NCI-H146 (cell line): ENCODE results near the gene ANKRD12.
"Not testable (repeated sequence)": the region's sequence is repeated elsewhere in the genome, so short reads cannot be mapped to it uniquely, and the experiment has no call there.

Source experiments
- DNase-seq: peaks from one replicate; lab custom pipeline; 2025; lab: John Stamatoyannopoulos, UW

The ANKRD12 gene

DNA sequence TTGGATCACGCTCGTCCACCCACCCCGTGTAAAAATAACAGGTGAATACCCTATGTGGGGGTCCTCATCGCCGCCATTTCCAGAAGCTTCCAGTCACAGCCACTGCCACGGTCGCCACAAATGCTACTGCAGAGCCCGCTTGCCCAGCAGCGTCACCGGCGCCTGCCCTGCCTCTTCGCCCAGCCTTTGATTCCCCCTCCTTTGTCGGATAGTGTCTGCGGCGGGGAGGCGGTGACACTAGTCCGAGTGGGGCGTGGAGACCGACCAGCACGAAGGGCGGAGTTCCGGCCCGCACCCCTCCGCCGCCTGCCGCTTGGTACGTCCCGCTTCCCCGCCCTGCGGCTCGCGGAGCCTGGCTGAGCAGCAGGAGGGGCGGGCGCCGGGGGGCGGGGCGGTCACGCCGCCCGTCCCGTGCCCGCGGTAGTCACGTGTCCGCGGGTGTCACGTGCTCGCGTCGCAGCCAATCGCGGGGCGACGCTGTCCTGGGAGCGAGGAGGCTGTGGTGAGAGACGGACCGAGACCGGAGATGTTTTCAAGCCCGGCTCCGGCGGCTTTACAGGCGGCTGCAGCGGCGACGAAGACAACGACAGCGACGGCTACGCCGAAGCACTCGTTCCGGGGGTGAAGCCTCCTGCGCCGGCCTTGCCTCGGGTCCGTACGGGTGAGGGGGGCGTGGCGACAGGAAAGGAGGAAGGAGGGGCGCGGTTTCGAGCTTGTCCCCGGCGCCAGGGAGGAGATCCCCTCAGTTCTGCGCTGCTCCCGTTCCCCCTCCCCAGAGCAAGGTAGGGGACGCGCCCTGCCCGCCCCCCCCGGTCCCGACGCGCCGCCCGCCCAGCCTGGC, at the start of gene ANKRD12:
TSS of gene ANKRD12 (plus strand) at position 467 of the 841 bp plus-strand sequence. CDS start 45,652 bp downstream, outside the sequence.
- DNase-seq = peak; percentile 99

DNA sequence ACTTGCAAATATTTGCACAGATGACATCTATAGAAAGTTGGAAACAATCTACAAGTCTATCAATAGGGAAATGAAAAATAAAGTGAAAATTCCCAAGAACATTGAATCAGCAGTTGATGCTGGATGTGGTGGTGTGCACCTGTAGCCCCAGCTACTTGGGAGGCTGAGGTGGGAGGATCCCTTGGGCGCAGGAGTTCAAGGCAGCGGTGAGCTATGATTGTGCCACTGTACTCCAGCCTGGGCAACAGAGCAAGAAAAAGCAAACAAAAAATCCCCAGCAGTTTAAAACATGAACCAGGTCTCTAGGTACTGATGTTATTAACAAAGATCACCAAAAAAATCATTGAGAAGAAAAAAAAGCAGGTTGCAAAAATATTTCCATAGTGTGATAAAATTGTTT, 49.4 kb upstream of the ANKRD12 start:
- DNase-seq = no peak

DNA sequence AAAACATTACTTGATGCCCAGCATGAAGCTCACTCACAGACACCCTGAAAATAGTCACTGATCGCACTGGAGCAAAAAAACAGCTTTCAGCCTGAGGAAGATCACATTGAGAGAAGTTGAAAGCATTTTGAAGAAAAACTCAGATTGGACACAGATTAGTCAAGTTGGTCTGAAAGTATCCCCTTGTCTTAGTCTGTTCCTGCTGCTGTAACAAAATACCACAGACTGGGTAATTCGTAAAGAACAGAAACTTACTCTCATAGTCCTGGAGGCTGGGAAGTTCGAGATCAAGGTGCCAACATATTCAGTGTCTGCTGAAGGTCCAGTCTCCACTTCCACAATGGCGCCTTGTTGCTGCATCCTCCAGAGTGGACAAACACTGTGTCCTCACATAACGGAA, 48.3 kb upstream of the ANKRD12 start:
- DNase-seq = no peak

DNA sequence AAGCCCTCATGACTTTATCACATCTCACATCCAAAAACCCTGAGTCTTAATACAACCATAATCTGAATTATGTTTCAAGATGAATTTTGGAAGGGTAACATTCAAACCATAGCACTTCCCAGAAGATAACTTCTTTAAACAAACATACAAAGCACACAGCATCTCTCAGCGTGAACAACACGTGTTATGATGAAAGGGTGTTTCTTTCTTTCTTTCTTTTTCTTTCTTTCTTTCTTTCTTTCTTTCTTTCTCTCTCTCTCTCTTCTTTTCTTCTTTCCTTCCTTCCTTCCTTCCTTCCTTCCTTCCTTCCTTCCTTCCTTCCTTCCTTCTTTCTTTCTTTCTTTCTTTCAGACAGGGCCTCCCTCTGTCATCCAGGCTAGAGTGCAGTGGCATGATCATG, 47.9 kb upstream of the ANKRD12 start:
- DNase-seq = not testable (repeated sequence)

DNA sequence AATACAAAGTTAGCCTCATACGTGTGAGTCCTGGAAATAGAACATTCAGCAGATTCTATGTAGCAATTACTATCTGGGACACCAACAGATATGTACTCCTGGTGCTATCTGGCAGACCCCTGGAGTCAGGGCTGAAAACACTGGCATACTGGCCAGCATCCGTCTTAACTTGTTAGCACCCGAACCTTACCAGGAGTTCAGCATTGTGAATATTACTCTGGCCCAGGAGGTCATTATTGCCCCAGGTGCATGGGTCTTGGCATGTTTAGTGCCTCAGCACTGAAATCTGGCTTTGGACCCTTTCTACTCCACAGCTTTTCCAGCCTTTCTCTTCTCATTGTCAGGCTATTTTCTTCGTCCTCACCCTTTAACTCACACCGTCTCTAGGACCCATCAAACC, 46.0 kb upstream of the ANKRD12 start:
- no peak for DNase-seq

DNA sequence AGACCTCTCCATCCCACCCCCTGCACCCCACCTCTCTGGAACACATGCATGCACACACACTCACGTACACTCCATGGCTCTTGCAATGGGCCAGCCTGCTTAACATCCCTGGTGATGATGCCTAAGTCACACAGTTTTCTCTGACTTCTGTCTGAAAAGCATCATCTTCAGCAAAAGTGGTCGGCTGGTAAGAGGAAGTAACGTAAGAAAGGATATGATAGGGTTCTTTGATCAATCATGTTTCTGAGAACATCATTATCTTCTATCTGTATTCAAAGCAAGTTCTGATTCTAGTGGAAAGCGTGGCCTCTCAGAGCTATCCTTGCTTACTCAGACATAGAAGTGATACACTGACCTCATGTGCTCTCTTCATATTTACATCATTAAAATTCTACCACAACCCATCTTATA, 45.5 kb upstream of the ANKRD12 start:
- no peak for DNase-seq

DNA sequence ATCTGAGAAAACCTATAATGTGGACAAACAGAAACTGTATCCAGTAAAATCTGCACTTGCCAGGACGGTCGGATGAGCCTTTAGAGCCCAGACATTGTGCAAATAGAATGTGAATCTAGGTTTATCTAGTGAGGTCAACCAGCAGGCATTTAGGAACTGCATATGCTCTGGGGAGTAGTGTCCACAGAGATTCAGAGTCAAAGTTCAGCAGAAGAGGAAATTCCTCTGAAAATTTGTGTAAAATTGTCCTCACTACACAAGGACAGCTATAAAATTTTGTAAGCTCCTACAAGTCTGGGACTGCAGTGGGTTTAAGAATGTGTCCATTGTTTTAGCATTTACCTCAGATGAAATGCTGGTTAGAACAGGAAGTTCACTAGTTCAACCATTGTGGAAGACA, 43.9 kb upstream of the ANKRD12 start:
- DNase-seq = no peak

DNA sequence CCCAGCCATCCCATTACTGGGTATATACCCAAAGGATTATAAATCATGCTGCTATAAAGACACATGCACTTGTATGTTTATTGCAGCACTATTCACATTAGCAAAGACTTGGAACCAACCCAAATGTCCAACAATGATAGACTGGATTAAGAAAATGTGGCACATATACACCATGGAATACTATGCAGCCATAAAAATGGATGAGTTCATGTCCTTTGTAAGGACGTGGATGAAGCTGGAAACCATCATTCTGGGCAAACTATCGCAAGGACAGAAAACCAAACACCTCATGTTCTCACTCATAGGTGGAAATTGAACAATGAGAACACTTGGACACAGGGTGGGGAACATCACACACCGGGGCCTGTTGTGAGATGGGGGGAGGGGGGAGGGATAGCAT, 43.5 kb upstream of the ANKRD12 start:
- DNase-seq = not testable (repeated sequence)

DNA sequence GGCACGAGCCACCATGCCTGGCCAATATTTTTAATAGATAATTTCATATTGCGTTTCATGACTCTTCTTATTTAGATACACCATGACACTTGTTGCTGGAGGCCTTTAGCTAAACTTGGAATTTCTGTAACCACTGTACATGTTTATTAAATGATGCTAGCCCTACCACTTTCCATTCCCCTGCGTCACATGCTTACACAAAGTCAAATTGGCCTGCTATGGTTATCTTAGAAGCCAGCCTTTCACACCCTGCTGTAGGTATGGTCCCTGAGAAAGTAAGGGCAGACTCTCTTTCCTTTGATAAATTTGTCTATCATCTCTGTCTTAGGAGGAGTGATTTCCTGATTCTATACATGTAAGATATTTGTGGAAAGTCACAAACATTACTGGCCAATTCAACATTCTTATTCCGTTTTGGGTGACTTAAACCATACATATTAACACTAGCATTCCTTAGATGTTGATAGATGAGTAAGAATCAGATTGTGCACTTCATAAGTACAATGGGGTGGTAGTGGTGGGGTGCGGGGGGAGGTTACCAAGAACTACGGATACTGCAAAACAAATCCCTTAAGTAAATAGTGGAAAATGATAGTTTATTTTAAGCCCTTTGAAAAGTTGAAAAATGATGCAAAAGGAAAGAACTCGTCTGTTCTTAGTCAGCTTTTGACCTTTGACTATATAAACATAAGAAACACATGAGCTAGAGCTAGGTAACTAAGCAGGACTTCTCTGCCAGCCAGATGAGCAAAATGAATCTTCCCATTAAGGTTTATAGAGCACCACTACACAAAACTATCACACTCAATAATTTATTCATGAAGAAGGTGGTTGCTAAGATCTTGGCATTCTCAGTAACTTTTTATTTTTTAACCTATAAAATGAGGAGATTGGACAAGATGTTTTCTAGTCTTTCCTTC, 42.0 kb upstream of the ANKRD12 start:
- DNase-seq = no peak

DNA sequence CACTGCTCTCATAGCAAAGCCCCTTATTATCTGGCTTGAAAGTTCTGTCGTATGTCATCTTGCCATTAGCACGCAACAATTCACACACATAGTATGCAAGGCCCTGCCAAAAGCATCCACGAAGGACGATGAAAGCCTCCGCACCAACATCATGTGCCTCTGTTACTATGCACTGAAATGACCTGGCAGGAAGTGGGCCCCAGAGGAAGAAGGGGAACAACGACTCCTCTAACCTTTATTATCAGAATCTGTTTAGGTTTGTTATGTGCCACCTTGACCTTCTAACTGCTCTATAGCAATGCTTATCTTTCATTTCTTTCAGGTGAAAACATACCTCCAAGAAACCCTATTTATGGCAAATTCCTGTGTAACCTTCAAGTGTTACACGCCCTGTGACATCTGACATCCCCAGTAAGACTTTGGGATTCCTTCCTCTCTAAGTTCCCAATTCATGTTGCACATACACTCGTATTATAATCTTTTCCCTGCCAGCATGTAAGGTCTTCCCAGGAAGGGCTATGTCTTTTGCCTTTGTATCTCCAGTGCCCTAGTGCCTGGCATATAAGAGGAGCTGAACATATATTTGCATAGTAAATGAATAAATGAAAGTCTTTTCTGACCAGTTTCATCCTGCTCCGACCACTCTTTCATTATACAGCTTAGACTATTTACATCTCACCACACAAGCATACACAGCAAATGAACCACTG, 41.1 kb upstream of the ANKRD12 start:
- no peak for DNase-seq

DNA sequence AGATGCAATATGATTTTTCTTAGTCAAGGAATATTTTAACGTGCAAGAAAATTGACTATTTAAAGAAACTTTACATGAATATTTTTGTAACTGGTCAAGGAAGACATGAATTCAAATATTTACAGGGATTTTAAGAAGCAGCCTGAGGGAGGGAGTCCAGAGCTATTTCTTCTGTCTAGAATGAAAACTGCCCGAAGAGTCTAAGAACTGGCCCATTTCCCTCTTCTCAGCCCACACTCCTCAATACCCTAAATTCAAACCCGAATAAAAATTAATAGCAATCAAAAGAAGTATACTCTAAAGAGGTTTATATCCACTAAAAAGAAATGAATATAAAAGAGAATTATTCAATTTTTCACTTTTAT, 40.6 kb upstream of the ANKRD12 start:
- DNase-seq = no peak

DNA sequence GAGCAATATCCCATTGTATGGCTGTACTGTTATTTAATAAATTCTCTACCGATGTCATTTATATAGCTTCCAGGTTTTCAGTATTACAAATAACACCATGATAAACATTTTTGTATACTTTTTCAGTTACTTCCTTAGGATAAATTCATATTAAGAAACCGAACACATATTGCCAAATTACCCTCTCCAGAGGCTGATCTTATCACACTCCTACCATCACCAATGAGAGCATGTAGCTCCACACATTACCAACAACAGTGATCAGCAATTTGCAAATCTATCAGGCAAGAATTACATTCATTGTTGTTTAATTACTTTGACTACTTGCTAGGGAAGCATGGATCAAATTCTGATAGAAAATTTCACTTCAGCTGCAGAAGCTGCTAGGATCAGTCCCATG, 39.9 kb upstream of the ANKRD12 start:
- no peak for DNase-seq

DNA sequence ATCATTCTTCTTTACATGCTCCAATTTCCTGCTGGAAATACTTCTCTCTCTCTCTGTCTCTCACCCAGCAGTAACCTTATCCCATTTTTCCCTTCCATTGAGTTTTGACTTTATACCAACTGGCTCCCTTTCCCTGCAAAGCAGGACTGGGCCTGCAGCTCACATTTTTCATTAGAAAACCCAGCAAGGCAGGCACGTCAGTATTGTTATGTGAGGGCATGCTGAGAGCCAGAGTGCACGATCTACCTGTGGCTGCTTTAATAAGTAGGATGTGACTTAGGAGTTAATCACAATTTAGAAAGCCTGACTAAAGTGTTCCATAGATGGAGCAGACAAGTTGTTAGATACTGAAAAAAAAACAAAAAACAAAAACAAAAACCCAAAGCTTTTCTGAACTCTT, 39.2 kb upstream of the ANKRD12 start:
- no peak for DNase-seq

DNA sequence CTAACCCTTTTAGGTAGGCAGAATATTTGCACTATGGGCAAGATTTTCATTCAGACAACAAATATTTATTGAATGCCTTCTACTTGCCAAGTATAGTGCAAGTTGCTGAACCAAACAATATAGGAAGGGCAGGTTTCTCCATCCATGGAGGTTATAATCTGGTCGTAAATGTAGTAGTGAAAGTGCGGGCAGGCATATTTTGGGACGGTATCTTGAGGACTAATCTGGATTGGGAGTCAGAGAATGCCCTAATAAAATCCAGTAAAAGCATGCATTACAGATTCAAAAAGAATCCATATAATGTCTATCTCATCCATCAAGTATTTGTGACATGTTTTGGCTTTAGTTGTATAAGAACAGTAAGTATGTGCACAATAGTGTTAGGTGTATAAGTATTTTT, 35.8 kb upstream of the ANKRD12 start:
- no peak for DNase-seq

DNA sequence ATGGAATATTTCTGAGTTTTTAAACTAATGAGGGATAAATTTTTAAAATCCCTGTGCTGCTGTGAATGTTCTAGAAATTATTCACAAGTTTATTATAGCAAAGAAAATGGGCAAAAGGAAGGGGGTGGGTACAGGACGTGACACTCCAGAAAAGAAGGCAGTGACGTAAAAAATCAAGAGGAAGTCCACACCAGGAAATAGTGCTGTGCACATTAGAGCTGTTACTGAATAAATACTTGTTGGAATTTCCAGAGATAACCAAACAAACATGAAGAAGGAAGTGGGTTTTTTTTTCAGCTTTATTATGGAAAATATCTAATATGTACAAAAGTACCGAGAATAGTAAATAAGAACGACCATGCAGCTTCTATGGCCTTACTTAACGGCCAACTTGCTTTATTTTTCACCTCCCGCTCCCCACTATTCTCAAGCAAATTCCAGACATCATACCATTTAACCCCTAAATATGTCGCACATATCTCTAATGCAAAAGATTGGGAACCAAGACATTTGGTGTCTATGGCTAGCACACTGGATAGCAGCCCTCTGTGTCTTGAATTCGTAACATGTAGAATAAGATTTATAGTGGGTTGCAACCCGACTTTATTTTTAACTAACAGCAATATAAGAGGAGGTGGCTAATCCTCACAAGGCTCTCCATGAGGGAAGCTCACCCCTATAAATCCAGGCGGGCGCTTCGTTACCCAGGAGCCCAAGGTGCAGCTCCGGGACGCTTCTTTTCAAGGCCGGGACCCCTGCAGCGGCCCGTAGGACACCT, 34.7 kb upstream of the ANKRD12 start:
- DNase-seq = peak; percentile 50

DNA sequence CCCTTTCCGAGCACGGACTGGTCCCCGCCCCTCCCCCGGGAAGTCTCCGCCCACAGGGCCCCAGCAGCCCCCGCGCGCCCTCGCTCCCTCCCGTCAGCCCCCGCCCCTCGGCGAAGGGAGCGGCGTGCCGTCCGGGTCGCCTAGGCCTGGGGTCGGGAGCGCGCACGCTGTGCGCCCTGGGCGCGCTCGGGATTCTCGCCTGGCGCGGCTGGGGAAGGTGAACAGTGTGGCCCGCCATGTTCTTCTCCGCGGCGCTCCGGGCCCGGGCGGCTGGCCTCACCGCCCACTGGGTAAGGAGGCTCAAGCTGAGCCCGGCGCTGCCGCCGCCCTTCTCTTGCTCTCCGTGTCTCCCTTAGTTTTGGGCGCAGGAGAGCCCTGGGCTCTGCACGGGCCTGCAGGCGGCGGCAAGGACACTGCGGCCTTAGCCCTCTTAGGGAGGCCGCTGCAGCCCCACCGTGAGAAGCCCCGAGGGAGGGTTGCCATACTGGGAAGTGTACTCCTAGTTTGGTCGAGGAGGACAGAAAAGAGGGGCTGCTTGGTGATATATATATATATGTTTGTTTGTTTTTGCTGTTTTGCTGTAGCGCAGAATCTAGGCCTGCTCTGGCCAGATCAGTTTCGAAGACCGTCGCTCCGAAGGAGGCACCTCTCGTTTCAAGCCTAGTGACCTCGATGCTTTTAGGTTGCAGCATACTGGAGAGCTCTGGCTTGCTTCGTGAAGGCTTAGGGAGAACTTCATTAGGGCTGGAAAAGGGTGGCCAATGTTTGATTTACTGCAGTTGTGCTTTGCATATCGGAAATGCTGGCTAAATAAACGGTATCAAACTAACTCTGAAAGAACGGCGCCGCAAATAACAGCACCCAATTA, 33.8 kb upstream of the ANKRD12 start, which contains the start of gene NDUFV2:
TSS of gene NDUFV2 (plus strand) at position 192 of the 868 bp plus-strand sequence. CDS start at position 237, 45 bp downstream.
- peak; percentile 99 for DNase-seq

DNA sequence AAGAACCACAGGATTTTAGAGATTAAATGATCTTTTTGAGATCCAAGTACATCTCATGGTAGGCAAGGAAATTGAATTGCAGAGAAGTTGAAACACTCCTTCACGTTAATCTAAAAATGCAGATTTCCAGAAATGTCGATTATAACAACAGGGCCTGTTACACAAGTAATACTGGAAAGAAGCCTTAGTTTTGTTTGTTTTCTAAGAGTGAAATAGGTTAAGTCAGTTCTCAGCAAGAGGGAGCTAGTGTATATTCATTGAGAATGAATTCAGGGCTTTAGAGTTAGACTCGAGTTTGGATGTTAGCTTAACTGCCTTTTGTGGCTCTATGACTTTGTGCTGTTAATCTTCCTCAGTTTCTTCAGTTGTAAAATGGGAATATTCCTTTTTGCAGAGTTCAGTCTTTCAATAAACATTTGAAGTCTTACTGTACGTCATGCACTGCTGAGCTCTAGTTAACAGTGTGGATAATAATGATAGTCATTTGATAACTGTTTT, 33.2 kb upstream of the ANKRD12 start:
- DNase-seq = no peak

DNA sequence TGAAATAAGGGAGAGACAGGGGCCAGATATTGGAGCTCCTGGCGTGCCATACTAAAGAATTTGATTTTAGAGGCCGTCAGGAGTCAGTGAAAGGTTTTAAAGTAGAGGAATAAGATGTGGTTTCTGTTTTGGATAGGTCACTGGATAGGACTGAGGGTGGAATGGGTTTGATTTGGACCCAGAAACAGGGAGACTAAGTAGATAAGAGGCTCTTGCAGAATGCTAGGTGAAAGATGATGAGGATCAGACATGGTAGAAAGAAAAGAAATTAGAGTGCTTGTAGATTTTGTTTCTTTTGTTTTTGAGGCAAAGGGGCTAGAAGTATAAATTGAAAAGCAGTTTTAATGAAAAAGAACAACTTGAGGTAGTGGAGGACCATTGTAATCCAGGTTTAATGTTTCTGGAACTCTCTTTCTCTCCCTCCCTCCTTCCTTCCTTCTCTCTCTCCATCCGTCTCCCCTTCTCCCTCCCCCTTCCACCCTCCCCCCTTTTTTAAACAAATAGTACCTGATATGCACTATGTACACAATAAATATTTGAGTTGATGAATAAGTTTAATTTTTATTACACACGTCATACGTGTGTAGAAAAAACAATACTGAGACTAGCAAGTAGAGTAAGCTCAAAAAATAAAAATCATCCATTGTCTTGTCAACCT, 32.2 kb upstream of the ANKRD12 start:
- peak; percentile 46 for DNase-seq

DNA sequence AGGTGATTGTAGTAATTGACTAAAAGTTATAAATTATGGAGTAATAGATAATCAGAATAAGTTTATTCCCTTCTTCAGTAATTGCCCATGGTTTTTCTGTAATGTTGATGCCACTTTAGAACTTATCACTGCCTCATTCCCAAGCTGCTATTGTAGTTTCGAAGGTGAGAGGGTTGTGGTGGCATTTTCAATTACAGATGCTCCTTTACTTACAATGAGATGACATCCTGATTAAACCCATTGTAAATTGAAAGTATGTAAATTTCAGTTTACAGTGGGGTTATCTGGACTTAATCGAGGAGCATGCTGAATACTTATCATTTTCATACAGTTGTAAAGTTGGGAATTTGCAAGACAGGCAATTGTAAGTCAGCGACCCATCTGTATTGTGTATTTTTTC, 31.2 kb upstream of the ANKRD12 start:
- no peak for DNase-seq

DNA sequence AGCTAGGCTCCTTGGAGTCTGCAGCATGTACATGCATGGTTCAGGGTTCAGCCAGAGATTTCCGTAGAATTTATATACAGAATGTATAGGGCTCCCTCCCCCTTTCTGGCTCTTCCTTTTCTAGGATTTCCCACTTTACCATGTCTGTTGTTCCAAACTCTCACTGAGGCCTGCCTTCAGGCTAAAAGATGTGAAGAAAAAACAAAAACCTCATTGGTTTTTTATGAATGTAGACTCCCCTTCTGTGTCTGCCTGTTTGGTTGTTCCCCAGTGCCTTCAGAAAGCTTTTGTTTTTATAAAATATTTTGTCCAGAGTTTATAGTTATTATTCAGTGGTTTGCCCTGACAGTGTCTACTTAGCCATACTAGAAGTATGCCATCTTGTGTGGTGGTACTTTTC, 30.5 kb upstream of the ANKRD12 start:
- DNase-seq = no peak
